HFFc6 (cell line): Measurements from ENCODE around the gene FA2H. TPM values are rescaled to one million over a fixed set of nuclear protein-coding genes. Genes with fewer than 3 reads are reported as not detected.

Experiments used
- DNase-seq: peaks from one replicate; pipeline ENCODE4 v3.0.0-alpha.2; 2018
- H3K27ac Mint-ChIP-seq: 2 replicates; pipeline ENCODE4 v1.8.0; 2020; ENCODE audit warnings: mild to moderate bottlenecking, mixed read lengths
- H3K27me3 Mint-ChIP-seq: 2 replicates; pipeline ENCODE4 v1.8.0; 2021; ENCODE audit warnings: mild to moderate bottlenecking, moderate library complexity, mixed read lengths; ENCODE audit not compliant: insufficient read depth
- H3K36me3 Mint-ChIP-seq: 2 replicates; pipeline ENCODE4 v1.8.0; 2021; ENCODE audit warnings: low read depth, mixed read lengths
- H3K4me1 Mint-ChIP-seq: 2 replicates; pipeline ENCODE4 v1.8.0; 2020; ENCODE audit warnings: low read depth, mixed read lengths
- H3K4me3 Mint-ChIP-seq: 2 replicates; pipeline ENCODE4 v1.8.0; 2020; ENCODE audit warnings: mild to moderate bottlenecking, moderate library complexity, mixed read lengths
- H3K9me3 Mint-ChIP-seq: 2 replicates; pipeline ENCODE4 v1.8.0; 2020; ENCODE audit warnings: mild to moderate bottlenecking, mixed read lengths
- total RNA-seq, 6 experiments: library from RNA; stranded (reverse); fragmentation: NEBNext Ultra II Directional; extraction: Animal tissue kit (Norgen Biotek cat#: 25700); gene quantifications; 2 replicates in 1 of 6; 3 replicates in 5 of 6; pipeline ENCODE4 v1.2.3, GENCODE V29; 2021
- TF ChIP-seq, protein P1 (sequence below): fragments of 200-600 bp; sonication (generic); IDR thresholded peaks from 2 replicates; pipeline ENCODE4 v1.5.0; 2021; ENCODE audit warnings: antibody characterized with exemption, mild to moderate bottlenecking

FA2H gene
- total RNA-seq, 6 experiments from 2014 or later: not detected

DNA sequence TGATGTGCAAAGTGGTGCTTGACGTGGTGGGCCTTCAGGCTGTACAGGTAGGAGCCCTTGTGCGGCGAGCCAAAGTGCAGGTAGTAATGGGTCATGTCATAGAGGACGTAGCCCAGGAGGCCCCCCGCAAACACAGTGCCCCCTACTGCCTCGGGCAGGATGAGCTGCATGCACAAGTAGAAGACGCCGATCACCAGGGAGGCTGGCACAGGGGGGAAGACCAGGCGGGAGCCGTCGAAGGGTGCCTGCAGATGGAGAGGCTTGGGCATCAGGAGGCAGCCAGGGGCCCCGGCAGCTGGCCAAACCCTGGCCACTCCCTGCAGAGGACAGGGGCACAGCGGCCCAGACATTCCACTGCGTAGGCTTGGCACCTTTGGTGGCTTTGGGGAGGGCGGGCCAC, 58.3 kb downstream of the FA2H start:
- no peak for DNase-seq
- H3K36me3 Mint-ChIP-seq: no peaks in the 10 kb centered on the region
- peaks cover 36% of the 10 kb centered on the region for H3K27me3 Mint-ChIP-seq
- H3K4me1 Mint-ChIP-seq: no peaks in the 10 kb centered on the region
- no peaks in the 10 kb centered on the region for H3K9me3 Mint-ChIP-seq
- TF ChIP-seq, protein P1, sequence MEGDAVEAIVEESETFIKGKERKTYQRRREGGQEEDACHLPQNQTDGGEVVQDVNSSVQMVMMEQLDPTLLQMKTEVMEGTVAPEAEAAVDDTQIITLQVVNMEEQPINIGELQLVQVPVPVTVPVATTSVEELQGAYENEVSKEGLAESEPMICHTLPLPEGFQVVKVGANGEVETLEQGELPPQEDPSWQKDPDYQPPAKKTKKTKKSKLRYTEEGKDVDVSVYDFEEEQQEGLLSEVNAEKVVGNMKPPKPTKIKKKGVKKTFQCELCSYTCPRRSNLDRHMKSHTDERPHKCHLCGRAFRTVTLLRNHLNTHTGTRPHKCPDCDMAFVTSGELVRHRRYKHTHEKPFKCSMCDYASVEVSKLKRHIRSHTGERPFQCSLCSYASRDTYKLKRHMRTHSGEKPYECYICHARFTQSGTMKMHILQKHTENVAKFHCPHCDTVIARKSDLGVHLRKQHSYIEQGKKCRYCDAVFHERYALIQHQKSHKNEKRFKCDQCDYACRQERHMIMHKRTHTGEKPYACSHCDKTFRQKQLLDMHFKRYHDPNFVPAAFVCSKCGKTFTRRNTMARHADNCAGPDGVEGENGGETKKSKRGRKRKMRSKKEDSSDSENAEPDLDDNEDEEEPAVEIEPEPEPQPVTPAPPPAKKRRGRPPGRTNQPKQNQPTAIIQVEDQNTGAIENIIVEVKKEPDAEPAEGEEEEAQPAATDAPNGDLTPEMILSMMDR: peak; percentile 30; the same call in 1 of the 2 replicates
- no peak overlapping the region for H3K27ac Mint-ChIP-seq
- no peak overlapping the region for H3K4me3 Mint-ChIP-seq

DNA sequence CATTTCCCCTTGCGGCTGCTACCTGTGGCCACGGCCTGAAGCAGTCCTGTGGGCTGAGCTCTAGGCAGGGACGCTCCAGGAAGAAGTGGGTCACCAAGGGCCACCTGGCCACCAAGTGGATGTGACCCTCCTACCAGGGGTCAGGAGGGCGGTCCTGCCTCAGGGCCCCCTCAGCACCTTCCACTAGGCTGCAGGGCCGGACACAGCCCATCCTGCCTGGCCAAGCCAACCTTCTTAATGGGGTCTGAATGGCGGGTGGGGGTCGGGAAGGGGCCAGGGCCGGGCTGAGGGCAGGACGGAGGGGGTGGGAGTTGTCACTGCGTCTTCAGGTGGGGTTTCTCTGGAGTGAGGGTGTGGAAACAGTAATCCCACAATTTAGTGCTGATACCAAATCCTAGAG, 60.7 kb downstream of the FA2H start:
- H3K27ac Mint-ChIP-seq: no peak overlapping the region
- H3K36me3 Mint-ChIP-seq: no peaks in the 10 kb centered on the region
- no peaks in the 10 kb centered on the region for H3K9me3 Mint-ChIP-seq
- H3K4me1 Mint-ChIP-seq: 0 out of 2 replicates have a peak, but pooled peaks cover 5% of the 10 kb centered on the region
- no peak for DNase-seq
- H3K27me3 Mint-ChIP-seq: peaks cover 25% of the 10 kb centered on the region
- TF ChIP-seq, protein P1: no peak
- H3K4me3 Mint-ChIP-seq: no peak overlapping the region

DNA sequence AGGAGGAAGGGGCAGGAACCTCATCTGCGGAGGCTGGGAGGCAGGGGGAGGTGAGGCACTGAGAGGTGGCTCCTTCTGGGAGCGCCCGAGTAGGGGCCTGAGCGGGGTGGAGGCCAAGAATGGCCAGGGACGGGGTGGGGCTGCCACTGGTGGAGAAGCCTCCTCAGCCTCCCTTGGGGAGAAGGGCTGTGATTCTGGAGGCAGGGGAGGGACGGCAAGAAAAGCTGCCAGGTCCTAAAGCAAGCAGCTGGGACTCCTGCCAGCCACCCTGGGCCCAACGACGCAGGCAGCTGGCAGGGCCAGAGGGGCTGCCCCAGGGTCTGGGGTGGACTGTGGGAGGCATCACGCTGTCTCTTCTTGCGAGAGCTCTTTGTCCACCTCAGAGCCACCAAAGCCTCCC, 61.3 kb downstream of the FA2H start:
- no peak for DNase-seq
- H3K27ac Mint-ChIP-seq: no peak overlapping the region
- H3K4me3 Mint-ChIP-seq: no peak overlapping the region
- TF ChIP-seq, protein P1: no peak
- no peaks in the 10 kb centered on the region for H3K9me3 Mint-ChIP-seq
- no peaks in the 10 kb centered on the region for H3K36me3 Mint-ChIP-seq
- H3K4me1 Mint-ChIP-seq: 0 out of 2 replicates have a peak, but pooled peaks cover 5% of the 10 kb centered on the region
- peaks cover 24% of the 10 kb centered on the region for H3K27me3 Mint-ChIP-seq

DNA sequence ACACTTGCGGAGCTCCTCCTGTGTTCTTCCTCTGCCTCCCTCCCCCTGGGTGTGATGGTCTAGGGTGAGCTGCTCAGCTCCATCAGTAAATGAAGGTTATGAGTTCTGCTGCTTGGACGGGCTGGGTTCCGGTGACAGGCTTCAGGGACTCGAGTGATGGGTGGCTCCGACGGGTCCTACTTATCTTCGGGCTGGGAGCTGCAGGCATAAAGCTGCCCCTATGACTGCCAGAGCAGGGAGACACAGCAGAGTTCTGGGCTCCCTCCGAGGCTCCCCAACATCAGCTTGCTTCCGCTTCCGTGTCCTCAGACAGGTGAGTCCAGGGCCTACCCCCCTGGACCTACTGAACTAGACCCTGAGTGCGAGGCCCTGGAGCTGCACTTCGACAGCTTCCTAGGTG, 62.7 kb downstream of the FA2H start:
- Mint-ChIP-seq H3K4me1 (0 out of 2 replicates have a peak, but pooled peaks cover 5% of the 10 kb centered on the region), H3K4me3 (no peak overlapping the region), H3K27ac (no peak overlapping the region), H3K27me3 (peaks cover 16% of the 10 kb centered on the region), H3K36me3 (no peaks in the 10 kb centered on the region), H3K9me3 (no peaks in the 10 kb centered on the region)
- TF ChIP-seq, protein P1: no peak
- no peak for DNase-seq

DNA sequence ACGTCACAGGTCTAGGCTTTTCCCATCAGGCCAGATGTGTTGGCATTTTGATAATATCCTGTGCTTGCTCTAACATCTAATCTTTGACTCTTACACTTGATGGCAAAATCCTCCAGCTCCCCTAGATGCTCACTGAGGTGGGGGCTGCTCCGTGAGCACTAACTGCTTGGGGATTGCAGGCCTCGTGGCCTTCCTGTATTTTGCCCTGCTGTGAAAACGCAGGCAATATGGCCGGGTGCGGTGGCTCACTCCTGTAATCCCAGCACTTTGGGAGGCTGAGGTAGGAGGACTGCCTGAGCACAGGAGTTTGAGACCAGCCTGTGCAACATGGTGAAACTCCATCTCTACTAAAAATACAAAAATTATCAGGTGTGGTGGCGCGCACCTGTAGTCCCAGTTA, 64.2 kb downstream of the FA2H start:
- Mint-ChIP-seq H3K4me3 (no peak overlapping the region), H3K9me3 (no peaks in the 10 kb centered on the region), H3K4me1 (0 out of 2 replicates have a peak, but pooled peaks cover 5% of the 10 kb centered on the region), H3K36me3 (no peaks in the 10 kb centered on the region), H3K27ac (no peak overlapping the region), H3K27me3 (peaks cover 13% of the 10 kb centered on the region)
- TF ChIP-seq, protein P1: no peak
- DNase-seq: no peak

DNA sequence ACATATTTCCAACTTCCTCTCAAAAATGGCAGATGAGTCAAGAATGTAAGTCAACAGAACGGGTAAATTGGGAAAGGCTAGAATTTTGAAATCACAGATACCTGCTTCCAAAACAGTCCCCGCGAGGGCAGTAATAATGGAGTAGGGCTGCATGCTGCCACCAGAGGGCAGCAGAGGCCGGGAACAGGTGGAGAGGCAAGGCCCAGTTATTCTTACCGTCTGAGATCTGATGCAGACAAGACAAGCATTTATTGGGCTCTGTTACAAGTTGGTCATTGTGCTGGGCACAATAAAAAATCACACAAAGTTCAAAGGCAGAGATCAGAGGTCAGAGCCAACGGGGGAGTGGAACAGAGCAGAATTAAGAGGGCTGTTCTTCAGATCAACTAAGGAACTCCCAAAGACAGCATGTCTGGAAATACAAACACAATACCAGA, 65.2 kb downstream of the FA2H start:
- DNase-seq: peak; percentile 51
- no peaks in the 10 kb centered on the region for H3K9me3 Mint-ChIP-seq
- H3K27ac Mint-ChIP-seq: no peak overlapping the region
- TF ChIP-seq, protein P1: peak; percentile 99
- H3K36me3 Mint-ChIP-seq: no peaks in the 10 kb centered on the region
- 0 out of 2 replicates have a peak, but pooled peaks cover 5% of the 10 kb centered on the region for H3K4me1 Mint-ChIP-seq
- peaks cover 13% of the 10 kb centered on the region for H3K27me3 Mint-ChIP-seq
- H3K4me3 Mint-ChIP-seq: no peak overlapping the region
